Neural cell (in vitro differentiated cells): ENCODE results near the gene MAMDC2.

Experiments
- EP300 ChIP-seq: fragments of 450-650 bp; conservative IDR thresholded peaks from 2 replicates; pipeline ENCODE4 v1.6.1; 2014; ENCODE audit warnings: antibody characterized with exemption, mild to moderate bottlenecking, moderate library complexity; ENCODE audit not compliant: poor library complexity, severe bottlenecking
- EZH2 ChIP-seq: fragments of 200-600, 300-800 bp; shearing (Covaris generic), sonication (generic); IDR thresholded peaks from 2 replicates; pipeline ENCODE4 v1.6.1; 2014; ENCODE audit warnings: antibody characterized with exemption, low read length, borderline replicate concordance, mild to moderate bottlenecking; ENCODE audit not compliant: insufficient read depth, poor library complexity, severe bottlenecking
- MXI1 ChIP-seq: fragments of 450-650 bp; conservative IDR thresholded peaks from 2 replicates; pipeline ENCODE4 v1.6.1; 2014; ENCODE audit warnings: antibody characterized with exemption, mild to moderate bottlenecking; ENCODE audit not compliant: poor library complexity, severe bottlenecking
- POLR2AphosphoS5 ChIP-seq: IDR thresholded peaks from 2 replicates; pipeline ENCODE4 v1.6.1; 2012
- TAF1 ChIP-seq: IDR thresholded peaks from 2 replicates; pipeline ENCODE4 v1.6.1; 2012; ENCODE audit warnings: low read depth
- TF ChIP-seq, protein P1 (sequence below): IDR thresholded peaks from 2 replicates; pipeline ENCODE4 v1.6.1; 2012; ENCODE audit warnings: borderline replicate concordance
- TF ChIP-seq, protein P2 (sequence below): fragments of 450-650 bp; IDR thresholded peaks from 2 replicates; pipeline ENCODE4 v1.5.1; 2014; ENCODE audit warnings: antibody characterized with exemption, mild to moderate bottlenecking, moderate library complexity; ENCODE audit not compliant: poor library complexity, severe bottlenecking

DNA sequence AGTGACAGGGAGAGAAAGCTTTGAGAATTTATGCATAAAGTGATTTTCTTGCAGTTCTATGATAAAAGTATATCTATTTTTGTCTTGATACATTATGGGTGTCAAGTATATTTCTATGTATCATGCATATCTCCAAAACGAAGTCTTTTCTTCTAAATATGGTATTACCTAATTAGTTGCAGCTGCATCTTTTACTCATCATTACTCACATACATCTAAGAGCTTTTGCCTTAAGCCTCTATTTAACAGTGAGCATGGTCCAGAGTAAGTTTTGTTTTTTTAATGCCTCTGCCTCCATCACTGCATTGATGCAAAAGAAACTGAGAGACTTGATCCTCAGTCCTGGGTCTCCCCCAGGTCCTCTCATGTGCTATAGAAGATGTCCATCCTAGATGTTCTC lies 175.1 kb downstream of the MAMDC2 start:
- TF ChIP-seq, protein P1, sequence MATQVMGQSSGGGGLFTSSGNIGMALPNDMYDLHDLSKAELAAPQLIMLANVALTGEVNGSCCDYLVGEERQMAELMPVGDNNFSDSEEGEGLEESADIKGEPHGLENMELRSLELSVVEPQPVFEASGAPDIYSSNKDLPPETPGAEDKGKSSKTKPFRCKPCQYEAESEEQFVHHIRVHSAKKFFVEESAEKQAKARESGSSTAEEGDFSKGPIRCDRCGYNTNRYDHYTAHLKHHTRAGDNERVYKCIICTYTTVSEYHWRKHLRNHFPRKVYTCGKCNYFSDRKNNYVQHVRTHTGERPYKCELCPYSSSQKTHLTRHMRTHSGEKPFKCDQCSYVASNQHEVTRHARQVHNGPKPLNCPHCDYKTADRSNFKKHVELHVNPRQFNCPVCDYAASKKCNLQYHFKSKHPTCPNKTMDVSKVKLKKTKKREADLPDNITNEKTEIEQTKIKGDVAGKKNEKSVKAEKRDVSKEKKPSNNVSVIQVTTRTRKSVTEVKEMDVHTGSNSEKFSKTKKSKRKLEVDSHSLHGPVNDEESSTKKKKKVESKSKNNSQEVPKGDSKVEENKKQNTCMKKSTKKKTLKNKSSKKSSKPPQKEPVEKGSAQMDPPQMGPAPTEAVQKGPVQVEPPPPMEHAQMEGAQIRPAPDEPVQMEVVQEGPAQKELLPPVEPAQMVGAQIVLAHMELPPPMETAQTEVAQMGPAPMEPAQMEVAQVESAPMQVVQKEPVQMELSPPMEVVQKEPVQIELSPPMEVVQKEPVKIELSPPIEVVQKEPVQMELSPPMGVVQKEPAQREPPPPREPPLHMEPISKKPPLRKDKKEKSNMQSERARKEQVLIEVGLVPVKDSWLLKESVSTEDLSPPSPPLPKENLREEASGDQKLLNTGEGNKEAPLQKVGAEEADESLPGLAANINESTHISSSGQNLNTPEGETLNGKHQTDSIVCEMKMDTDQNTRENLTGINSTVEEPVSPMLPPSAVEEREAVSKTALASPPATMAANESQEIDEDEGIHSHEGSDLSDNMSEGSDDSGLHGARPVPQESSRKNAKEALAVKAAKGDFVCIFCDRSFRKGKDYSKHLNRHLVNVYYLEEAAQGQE = no peak
- TF ChIP-seq, protein P2, sequence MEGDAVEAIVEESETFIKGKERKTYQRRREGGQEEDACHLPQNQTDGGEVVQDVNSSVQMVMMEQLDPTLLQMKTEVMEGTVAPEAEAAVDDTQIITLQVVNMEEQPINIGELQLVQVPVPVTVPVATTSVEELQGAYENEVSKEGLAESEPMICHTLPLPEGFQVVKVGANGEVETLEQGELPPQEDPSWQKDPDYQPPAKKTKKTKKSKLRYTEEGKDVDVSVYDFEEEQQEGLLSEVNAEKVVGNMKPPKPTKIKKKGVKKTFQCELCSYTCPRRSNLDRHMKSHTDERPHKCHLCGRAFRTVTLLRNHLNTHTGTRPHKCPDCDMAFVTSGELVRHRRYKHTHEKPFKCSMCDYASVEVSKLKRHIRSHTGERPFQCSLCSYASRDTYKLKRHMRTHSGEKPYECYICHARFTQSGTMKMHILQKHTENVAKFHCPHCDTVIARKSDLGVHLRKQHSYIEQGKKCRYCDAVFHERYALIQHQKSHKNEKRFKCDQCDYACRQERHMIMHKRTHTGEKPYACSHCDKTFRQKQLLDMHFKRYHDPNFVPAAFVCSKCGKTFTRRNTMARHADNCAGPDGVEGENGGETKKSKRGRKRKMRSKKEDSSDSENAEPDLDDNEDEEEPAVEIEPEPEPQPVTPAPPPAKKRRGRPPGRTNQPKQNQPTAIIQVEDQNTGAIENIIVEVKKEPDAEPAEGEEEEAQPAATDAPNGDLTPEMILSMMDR = no peak
- TF ChIP-seq EZH2 (no peak), POLR2AphosphoS5 (no peak), MXI1 (no peak), EP300 (no peak), TAF1 (no peak)
